BE2C (cell line): ENCODE data around the gene C1GALT1.

Experiments
- DNase-seq: peaks from one replicate; pipeline ENCODE4 v3.0.0-alpha.2; 2020
- H3K27me3 ChIP-seq: fragments of 250-450 bp; sonication (Bioruptor Pico); 2 replicates; pipeline ENCODE4 v1.5.1; 2020; ENCODE audit warnings: mild to moderate bottlenecking
- H3K36me3 ChIP-seq: fragments of 250-450 bp; sonication (Bioruptor Pico); 2 replicates; pipeline ENCODE4 v1.5.1; 2020; ENCODE audit warnings: mild to moderate bottlenecking
- H3K4me1 ChIP-seq: fragments of 250-450 bp; sonication (Bioruptor Pico); 2 replicates; pipeline ENCODE4 v1.5.1; 2020
- H3K4me3 ChIP-seq: 2 replicates; pipeline ENCODE4 v1.5.1; 2011; ENCODE audit warnings: low read depth, low read length
- H3K9me3 ChIP-seq: fragments of 250-450 bp; sonication (Bioruptor Pico); 2 replicates; pipeline ENCODE4 v1.5.1; 2020
- TF ChIP-seq, protein P1 (sequence below): IDR thresholded peaks from 2 replicates; pipeline ENCODE4 v1.5.1; 2012; ENCODE audit warnings: mild to moderate bottlenecking, low read depth, low read length

C1GALT1 gene

DNA sequence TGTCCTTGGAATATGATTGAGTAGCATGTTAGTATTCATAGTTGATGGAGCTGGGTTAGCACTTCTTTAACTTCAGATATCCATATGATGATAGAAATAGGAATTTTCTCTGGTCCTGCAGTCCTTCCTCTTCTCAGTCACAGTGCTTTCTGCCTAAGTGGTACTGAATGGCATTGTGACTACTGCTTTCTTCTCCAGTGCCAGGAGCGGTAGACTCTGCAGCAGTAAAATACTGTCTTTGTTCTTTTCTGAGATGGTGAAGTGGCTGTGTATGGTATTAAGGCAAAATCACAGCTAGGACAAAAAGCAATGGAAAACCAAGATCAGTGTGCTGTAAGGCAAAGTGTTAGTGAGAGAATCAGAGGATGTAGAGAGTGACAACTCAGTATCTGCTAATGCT, 46.6 kb downstream of the C1GALT1 start:
- TF ChIP-seq, protein P1, sequence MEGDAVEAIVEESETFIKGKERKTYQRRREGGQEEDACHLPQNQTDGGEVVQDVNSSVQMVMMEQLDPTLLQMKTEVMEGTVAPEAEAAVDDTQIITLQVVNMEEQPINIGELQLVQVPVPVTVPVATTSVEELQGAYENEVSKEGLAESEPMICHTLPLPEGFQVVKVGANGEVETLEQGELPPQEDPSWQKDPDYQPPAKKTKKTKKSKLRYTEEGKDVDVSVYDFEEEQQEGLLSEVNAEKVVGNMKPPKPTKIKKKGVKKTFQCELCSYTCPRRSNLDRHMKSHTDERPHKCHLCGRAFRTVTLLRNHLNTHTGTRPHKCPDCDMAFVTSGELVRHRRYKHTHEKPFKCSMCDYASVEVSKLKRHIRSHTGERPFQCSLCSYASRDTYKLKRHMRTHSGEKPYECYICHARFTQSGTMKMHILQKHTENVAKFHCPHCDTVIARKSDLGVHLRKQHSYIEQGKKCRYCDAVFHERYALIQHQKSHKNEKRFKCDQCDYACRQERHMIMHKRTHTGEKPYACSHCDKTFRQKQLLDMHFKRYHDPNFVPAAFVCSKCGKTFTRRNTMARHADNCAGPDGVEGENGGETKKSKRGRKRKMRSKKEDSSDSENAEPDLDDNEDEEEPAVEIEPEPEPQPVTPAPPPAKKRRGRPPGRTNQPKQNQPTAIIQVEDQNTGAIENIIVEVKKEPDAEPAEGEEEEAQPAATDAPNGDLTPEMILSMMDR, result no peak

DNA sequence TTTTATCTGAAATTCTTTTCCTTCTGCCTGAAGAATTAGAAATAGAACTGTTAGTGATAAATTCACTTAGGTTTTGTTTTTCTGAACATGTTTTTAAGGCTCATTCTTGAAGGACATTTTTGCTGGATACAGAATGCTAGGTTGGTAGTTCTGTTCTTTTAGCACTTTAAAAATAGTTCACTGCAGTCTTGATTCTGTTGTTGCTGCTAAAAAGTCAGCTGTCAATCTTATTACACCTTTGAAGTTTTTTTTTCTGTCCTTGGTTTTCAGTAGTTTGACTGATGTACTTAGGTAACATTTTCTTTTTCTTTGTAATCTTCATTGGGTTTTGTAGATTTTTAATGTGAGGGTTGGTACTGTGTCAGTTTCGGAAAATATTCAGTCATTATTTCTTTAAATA, 48.7 kb downstream of the C1GALT1 start:
- no peaks in the 10 kb centered on the region for H3K4me1 ChIP-seq
- no peaks in the 10 kb centered on the region for H3K27me3 ChIP-seq
- no peaks in the 10 kb centered on the region for H3K9me3 ChIP-seq
- H3K36me3 ChIP-seq, result no peaks in the 10 kb centered on the region
- H3K4me3 ChIP-seq, result no peak overlapping the region
- DNase-seq, result no peak
- TF ChIP-seq, protein P1, result no peak

More for the DNA sequence above, 46.6 kb downstream of the C1GALT1 start:
- DNase-seq, result no peak
- Histone ChIP-seq H3K27me3 (no peaks in the 10 kb centered on the region), H3K36me3 (no peaks in the 10 kb centered on the region), H3K9me3 (no peaks in the 10 kb centered on the region), H3K4me1 (no peaks in the 10 kb centered on the region), H3K4me3 (no peak overlapping the region)

DNA sequence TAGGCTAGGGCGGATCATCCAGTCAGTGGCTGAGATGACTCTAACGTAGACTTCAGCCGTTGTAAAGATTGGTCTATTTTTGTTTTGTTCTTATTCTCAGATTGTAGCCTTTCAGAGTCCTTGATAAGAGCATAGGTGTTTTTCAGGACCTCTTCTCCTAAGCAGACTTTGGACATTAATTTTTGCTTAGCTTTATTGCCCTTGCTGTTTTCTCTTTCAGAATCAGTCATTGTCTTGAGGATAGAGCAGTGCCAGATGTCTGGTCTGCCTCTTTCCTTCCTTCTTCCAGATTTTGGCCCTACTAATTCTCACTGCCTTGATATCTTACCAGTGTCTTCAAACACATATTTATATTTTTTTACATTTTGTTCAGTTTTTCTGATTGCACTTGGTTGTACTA, 49.5 kb downstream of the C1GALT1 start:
- Histone ChIP-seq H3K4me1 (no peaks in the 10 kb centered on the region), H3K27me3 (no peaks in the 10 kb centered on the region), H3K9me3 (no peaks in the 10 kb centered on the region), H3K4me3 (no peak overlapping the region), H3K36me3 (no peaks in the 10 kb centered on the region)
- DNase-seq, result no peak
- TF ChIP-seq, protein P1, result no peak

DNA sequence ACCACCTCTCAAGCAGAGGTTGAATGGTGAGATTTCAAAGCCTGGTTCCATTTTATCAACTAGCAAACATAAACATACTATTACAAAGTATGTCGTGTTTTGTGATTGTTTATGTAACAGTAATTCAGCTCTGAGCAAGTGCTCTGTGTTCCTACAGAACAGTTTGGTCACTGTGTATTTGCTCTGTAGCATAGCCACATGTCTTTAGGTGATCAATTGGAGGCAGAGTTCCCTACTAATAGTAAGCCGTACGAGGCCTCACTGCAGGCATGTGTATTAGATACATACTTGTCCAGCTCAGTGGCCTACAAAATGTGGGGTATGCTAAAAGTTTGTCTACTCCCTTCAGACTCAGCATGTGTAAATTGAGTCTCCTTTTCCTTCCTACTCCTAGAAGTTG, 53.0 kb downstream of the C1GALT1 start:
- Histone ChIP-seq H3K4me3 (no peak overlapping the region), H3K36me3 (no peaks in the 10 kb centered on the region), H3K4me1 (no peaks in the 10 kb centered on the region), H3K9me3 (no peaks in the 10 kb centered on the region), H3K27me3 (no peaks in the 10 kb centered on the region)
- TF ChIP-seq, protein P1, result no peak
- DNase-seq, result no peak

DNA sequence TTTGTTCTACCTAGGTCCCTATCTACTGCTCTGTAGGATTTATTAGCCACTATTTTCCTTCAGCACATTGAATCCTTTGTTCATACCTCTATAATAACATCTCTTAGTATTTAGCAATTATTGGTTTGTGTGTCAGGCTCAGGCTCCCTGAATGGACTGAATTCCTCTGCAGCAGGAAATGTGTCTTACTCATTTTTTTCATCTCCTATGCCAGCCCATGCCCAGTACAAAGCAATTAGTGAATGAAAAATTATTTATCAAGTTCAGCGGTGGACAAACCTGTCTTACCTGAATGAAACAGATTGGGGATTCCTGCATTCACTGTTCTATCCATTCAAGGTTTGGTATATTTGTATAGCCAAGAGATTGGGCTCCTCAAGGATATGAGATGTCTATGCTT, 53.7 kb downstream of the C1GALT1 start:
- no peaks in the 10 kb centered on the region for H3K36me3 ChIP-seq
- no peaks in the 10 kb centered on the region for H3K4me1 ChIP-seq
- no peaks in the 10 kb centered on the region for H3K27me3 ChIP-seq
- DNase-seq, result no peak
- H3K9me3 ChIP-seq, result no peaks in the 10 kb centered on the region
- TF ChIP-seq, protein P1, result no peak
- no peak overlapping the region for H3K4me3 ChIP-seq

DNA sequence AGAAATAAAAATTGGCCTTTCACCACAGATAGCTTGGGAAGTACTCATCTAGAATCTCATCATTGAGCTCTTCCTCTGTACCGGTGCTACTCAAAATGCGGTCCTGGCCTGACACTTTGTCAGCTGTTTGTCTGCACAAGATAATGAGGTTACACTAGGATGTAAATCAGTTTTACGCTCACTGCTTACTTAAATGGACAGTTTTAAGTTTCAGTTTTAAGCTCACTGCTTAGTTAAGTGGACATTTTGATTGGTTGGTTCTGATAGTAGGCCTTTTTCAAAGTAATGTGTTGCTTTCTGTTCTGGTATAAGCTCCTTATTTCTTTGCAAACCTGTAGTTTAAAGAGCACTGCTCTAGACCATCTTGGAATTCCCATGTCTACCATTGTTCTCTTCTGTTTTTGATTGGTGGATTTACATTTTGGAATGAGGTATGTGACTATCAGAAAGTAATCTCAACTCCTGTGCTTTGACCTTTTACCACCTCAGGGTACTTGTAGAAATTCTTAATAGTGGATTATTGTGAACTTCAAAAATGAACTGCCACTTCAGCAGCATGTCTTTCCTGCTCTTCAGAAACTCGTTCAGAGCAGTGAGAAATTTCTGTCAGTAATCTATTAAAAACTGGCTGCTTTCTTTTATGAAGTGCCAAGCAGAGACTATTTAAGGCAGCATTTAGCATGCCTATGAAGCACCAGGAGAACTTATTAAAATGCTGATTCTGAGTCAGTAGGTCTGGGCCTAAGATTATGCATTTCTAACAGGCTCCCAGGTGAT, 55.0 kb downstream of the C1GALT1 start:
- Histone ChIP-seq H3K27me3 (no peaks in the 10 kb centered on the region), H3K4me1 (no peaks in the 10 kb centered on the region), H3K9me3 (no peaks in the 10 kb centered on the region), H3K4me3 (no peak overlapping the region), H3K36me3 (no peaks in the 10 kb centered on the region)
- TF ChIP-seq, protein P1, result no peak
- no peak for DNase-seq
